PC-3 (cell line): ENCODE data around the gene TSPO.

Experiments
- EZH2 ChIP-seq: fragments of 300-600 bp; sonication (generic); IDR thresholded peaks from one replicate; pipeline ENCODE4 v1.6.1; 2017; ENCODE audit warnings: antibody characterized with exemption, mild to moderate bottlenecking, low read length; ENCODE audit not compliant: unreplicated experiment
- EZH2phosphoT487 ChIP-seq: fragments of 300-600 bp; sonication (generic); IDR thresholded peaks from 2 replicates; pipeline ENCODE4 v1.6.1; 2018; ENCODE audit warnings: mild to moderate bottlenecking, antibody characterized with exemption, low read length, borderline replicate concordance
- TF ChIP-seq, protein P1 (sequence below): fragments of 300-600 bp; sonication (generic); conservative IDR thresholded peaks from 2 replicates; pipeline ENCODE4 v1.5.1; 2017; ENCODE audit warnings: antibody characterized with exemption, low read depth, mild to moderate bottlenecking, low read length

DNA sequence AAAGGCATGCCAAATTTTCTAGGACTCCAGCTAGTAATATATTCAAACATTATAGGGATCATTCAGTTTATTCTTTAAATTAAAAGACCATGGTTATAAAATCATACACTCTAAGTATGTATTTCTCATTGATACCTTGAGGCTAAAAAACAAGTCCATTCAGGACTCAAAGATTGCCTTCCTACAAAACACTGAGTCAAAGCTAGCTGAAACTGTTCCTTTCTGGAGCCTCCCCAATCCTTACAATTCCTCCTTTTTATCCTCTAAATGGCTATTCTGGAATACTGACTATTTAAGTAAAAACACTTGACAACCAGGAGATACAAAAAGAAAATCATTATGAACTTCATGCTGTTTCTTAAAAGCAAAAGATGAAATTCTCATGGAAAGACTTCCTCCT, 40.5 kb downstream of the TSPO start:
- TF ChIP-seq, protein P1, sequence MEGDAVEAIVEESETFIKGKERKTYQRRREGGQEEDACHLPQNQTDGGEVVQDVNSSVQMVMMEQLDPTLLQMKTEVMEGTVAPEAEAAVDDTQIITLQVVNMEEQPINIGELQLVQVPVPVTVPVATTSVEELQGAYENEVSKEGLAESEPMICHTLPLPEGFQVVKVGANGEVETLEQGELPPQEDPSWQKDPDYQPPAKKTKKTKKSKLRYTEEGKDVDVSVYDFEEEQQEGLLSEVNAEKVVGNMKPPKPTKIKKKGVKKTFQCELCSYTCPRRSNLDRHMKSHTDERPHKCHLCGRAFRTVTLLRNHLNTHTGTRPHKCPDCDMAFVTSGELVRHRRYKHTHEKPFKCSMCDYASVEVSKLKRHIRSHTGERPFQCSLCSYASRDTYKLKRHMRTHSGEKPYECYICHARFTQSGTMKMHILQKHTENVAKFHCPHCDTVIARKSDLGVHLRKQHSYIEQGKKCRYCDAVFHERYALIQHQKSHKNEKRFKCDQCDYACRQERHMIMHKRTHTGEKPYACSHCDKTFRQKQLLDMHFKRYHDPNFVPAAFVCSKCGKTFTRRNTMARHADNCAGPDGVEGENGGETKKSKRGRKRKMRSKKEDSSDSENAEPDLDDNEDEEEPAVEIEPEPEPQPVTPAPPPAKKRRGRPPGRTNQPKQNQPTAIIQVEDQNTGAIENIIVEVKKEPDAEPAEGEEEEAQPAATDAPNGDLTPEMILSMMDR, result no peak
- TF ChIP-seq EZH2 (no peak), EZH2phosphoT487 (no peak)
